ENCODE measurements around the gene ZNF185. TPM values are rescaled to one million over a fixed set of nuclear protein-coding genes. Genes with fewer than 3 reads are reported as not detected.

The ZNF185 gene
- total and polyA plus RNA-seq, 9 donors, result 3.5 to 28.7 (median 10.0) TPM

DNA sequence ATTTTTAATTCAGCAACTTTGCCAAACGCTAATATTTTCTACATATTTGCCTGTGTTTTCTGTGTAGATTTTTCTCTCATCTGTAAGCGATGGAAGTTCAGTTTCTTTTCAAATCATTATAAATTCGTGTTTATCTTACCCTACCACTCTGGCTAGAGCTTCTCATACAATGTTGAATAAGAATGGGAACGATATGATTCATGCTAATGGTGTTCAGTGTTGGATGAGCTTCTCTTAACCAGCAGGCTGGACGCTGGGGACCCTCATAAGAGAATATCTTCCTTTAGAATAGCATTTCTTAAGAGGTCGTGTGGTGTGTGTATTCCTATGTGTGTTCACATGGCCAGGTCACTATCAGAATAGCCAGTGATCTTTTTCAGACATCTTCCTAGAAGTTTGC is 36.0 kb upstream of the ZNF185 start:
- Histone ChIP-seq H3K4me1 (ENCODE audit: insufficient read depth) (no peaks in the 10 kb centered on the region), H3K27ac (no peak overlapping the region), H3K4me3 (no peak overlapping the region), H3K9me3 (no peaks in the 10 kb centered on the region), H3K36me3 (no peaks in the 10 kb centered on the region), H3K27me3 (no peaks in the 10 kb centered on the region)
- intact Hi-C loops (cut with DNase I), result no loop called here
- no peak for DNase-seq
- TF ChIP-seq POLR2A (IDR thresholded peaks at IDR 0.05), result no peak
- TF ChIP-seq EP300 (IDR thresholded peaks at IDR 0.05), result no peak
- TF ChIP-seq, protein P1, sequence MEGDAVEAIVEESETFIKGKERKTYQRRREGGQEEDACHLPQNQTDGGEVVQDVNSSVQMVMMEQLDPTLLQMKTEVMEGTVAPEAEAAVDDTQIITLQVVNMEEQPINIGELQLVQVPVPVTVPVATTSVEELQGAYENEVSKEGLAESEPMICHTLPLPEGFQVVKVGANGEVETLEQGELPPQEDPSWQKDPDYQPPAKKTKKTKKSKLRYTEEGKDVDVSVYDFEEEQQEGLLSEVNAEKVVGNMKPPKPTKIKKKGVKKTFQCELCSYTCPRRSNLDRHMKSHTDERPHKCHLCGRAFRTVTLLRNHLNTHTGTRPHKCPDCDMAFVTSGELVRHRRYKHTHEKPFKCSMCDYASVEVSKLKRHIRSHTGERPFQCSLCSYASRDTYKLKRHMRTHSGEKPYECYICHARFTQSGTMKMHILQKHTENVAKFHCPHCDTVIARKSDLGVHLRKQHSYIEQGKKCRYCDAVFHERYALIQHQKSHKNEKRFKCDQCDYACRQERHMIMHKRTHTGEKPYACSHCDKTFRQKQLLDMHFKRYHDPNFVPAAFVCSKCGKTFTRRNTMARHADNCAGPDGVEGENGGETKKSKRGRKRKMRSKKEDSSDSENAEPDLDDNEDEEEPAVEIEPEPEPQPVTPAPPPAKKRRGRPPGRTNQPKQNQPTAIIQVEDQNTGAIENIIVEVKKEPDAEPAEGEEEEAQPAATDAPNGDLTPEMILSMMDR (IDR thresholded peaks at IDR 0.05), result no peak
- 45 to 51% (median 49%) methylated on average over 6 of the region's 6 CpGs for WGBS, 3 donors

DNA sequence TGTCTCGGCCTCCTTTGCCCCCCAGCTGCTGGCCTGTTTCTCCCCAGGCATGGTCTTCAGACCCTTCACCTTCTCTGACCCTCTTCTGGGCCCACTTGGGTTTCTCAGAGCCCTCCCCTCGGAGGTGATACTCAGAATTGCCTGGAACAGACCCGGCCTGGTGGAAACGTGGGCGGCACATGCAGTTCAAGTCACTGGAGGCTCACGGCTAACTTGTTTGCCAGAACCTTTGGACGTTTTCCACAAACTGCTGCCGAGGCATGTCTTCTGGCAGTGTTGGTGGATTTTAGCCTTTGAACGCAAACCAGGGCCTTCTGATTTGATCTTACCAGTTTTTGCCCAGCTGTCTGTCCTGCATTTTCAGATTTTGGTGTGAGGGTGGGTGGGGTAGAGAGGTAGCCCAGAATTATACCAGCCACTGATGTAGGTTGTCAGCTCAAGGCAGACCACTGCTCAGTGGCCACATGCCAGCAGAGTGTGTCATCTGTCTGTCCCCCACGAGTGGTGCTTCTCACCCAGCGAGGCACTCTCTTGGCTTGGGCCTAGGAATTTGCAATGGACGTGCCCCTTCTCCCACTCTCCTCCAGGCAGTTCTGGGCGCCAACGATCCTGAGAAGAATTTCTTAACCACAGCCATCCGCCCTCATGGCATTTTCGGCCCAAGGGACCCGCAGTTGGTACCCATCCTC is 32.5 kb upstream of the ZNF185 start:
- H3K4me1 ChIP-seq (ENCODE audit: insufficient read depth), result no peaks in the 10 kb centered on the region
- no peak overlapping the region for H3K27ac ChIP-seq
- H3K36me3 ChIP-seq, result no peaks in the 10 kb centered on the region
- H3K9me3 ChIP-seq, result no peaks in the 10 kb centered on the region
- intact Hi-C loops (cut with DNase I), result no loop called here
- no peaks in the 10 kb centered on the region for H3K27me3 ChIP-seq
- WGBS, 3 donors, result 67 to 73% (median 72%) methylated on average over 15 to 17 of the region's 17 CpGs
- no peak for TF ChIP-seq EP300 (IDR thresholded peaks at IDR 0.05)
- no peak for TF ChIP-seq POLR2A (IDR thresholded peaks at IDR 0.05)
- TF ChIP-seq, protein P1 (IDR thresholded peaks at IDR 0.05), result no peak
- DNase-seq, result peak in 1 of 5 donors; percentile 12
- no peak overlapping the region for H3K4me3 ChIP-seq

DNA sequence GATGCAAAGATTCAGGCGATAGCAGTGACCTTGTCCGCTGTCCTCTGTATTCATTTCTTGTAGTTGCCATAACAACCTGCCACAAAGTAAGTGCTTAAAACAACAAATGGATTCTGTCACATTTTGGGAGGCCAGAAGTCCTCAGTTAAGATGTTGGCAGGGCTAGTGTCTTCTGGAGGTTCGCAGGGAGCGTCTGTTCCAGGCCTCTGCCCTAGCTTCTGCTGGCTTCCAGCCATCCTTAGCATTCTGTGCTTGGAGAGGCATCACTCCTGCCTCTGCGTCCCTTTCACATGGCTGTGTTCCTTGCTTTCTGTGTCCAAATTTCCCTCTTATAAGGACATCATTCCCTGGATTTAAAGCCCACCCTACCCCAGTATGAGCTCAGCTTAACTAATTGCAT is 31.5 kb upstream of the ZNF185 start:
- DNase-seq, result no peak
- TF ChIP-seq, protein P1 (IDR thresholded peaks at IDR 0.05), result no peak
- TF ChIP-seq EP300 (IDR thresholded peaks at IDR 0.05), result no peak
- no peak for TF ChIP-seq POLR2A (IDR thresholded peaks at IDR 0.05)
- Histone ChIP-seq H3K36me3 (no peaks in the 10 kb centered on the region), H3K4me1 (ENCODE audit: insufficient read depth) (no peaks in the 10 kb centered on the region), H3K27me3 (no peaks in the 10 kb centered on the region), H3K4me3 (no peak overlapping the region), H3K9me3 (no peaks in the 10 kb centered on the region), H3K27ac (no peak overlapping the region)
- intact Hi-C loops (cut with DNase I), result no loop called here
- 60 to 73% (median 69%) methylated on average over 5 of the region's 5 CpGs for WGBS, 3 donors

DNA sequence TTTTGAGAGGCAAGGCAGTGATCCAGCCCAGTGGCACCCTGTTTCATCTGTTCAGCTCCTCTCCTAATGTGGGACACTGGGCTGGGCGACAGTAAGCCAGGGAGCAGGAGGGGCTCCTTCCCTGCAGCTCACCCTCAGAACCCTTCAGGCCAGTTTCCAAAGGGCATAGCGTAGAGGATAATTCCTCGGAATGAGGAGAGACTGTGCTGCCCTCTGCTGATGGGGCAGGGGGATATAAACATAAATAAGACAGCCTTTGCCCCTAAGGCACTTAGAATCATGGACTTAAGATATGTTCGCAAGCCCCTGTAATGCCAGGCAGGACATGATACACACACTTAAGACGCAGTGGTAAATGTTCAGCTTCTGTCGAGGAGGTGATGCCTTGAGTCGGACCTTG is 27.9 kb upstream of the ZNF185 start:
- no peak overlapping the region for H3K4me3 ChIP-seq
- no peaks in the 10 kb centered on the region for H3K27me3 ChIP-seq
- H3K36me3 ChIP-seq, result no peaks in the 10 kb centered on the region
- DNase-seq, result no peak
- H3K9me3 ChIP-seq, result no peaks in the 10 kb centered on the region
- 74 to 84% (median 75%) methylated on average over 7 of the region's 7 CpGs for WGBS, 3 donors
- H3K27ac ChIP-seq, result no peak overlapping the region
- no peaks in the 10 kb centered on the region for H3K4me1 ChIP-seq (ENCODE audit: insufficient read depth)
- TF ChIP-seq POLR2A (IDR thresholded peaks at IDR 0.05), result no peak
- TF ChIP-seq EP300 (IDR thresholded peaks at IDR 0.05), result no peak
- TF ChIP-seq, protein P1 (IDR thresholded peaks at IDR 0.05), result no peak
- intact Hi-C loops (cut with DNase I), result no loop called here
